WTC11 (cell line): ENCODE measurements around the gene ADCY2.

Source experiments
- ATF1 ChIP-seq: sonication (generic); formaldehyde crosslinking; IDR thresholded peaks from 2 replicates; pipeline ENCODE4 v1.8.1; 2023; ENCODE audit warnings: mild to moderate bottlenecking, moderate library complexity, missing genetic modification reagents
- CREM ChIP-seq: sonication (generic); formaldehyde crosslinking; IDR thresholded peaks from 2 replicates; pipeline ENCODE4 v1.8.1; 2022; ENCODE audit warnings: mild to moderate bottlenecking, missing genetic modification reagents, moderate library complexity
- GABPB1 ChIP-seq: sonication (generic); formaldehyde crosslinking; IDR thresholded peaks from 2 replicates; pipeline ENCODE4 v1.8.1; 2023; ENCODE audit warnings: mild to moderate bottlenecking, missing genetic modification reagents
- JUN ChIP-seq: sonication (generic); formaldehyde crosslinking; IDR thresholded peaks from 2 replicates; pipeline ENCODE4 v1.8.0; 2023; ENCODE audit warnings: mild to moderate bottlenecking, missing genetic modification reagents
- NR3C1 ChIP-seq: sonication (generic); formaldehyde crosslinking; conservative IDR thresholded peaks from 2 replicates; pipeline ENCODE4 v1.8.1; 2023; ENCODE audit warnings: low read depth, mild to moderate bottlenecking, missing genetic modification reagents
- TF ChIP-seq, protein P1 (sequence below): sonication (generic); formaldehyde crosslinking; IDR thresholded peaks from 2 replicates; pipeline ENCODE4 v1.8.1; 2023; ENCODE audit warnings: mild to moderate bottlenecking, missing genetic modification reagents, moderate library complexity
- TF ChIP-seq, protein P2 (sequence below): sonication (generic); formaldehyde crosslinking; IDR thresholded peaks from 2 replicates; pipeline ENCODE4 v1.8.0; 2023; ENCODE audit warnings: missing genetic modification reagents
- TF ChIP-seq, protein P3 (sequence below): fragments of 200-600 bp; IDR thresholded peaks from 2 replicates; pipeline ENCODE4 v1.8.0; 2022; ENCODE audit warnings: antibody characterized with exemption
- TF ChIP-seq, protein P4 (sequence below): sonication (generic); formaldehyde crosslinking; conservative IDR thresholded peaks from 2 replicates; pipeline ENCODE4 v1.8.1; 2022; ENCODE audit warnings: mild to moderate bottlenecking, missing genetic modification reagents
- TF ChIP-seq, protein P5 (sequence below): sonication (generic); formaldehyde crosslinking; IDR thresholded peaks from 2 replicates; pipeline ENCODE4 v1.8.0; 2022; ENCODE audit warnings: mild to moderate bottlenecking, missing genetic modification reagents
- TF ChIP-seq, protein P6 (sequence below): sonication (generic); formaldehyde crosslinking; IDR thresholded peaks from 2 replicates; pipeline ENCODE4 v1.8.1; 2022; ENCODE audit warnings: low read depth, missing genetic modification reagents, borderline replicate concordance

DNA sequence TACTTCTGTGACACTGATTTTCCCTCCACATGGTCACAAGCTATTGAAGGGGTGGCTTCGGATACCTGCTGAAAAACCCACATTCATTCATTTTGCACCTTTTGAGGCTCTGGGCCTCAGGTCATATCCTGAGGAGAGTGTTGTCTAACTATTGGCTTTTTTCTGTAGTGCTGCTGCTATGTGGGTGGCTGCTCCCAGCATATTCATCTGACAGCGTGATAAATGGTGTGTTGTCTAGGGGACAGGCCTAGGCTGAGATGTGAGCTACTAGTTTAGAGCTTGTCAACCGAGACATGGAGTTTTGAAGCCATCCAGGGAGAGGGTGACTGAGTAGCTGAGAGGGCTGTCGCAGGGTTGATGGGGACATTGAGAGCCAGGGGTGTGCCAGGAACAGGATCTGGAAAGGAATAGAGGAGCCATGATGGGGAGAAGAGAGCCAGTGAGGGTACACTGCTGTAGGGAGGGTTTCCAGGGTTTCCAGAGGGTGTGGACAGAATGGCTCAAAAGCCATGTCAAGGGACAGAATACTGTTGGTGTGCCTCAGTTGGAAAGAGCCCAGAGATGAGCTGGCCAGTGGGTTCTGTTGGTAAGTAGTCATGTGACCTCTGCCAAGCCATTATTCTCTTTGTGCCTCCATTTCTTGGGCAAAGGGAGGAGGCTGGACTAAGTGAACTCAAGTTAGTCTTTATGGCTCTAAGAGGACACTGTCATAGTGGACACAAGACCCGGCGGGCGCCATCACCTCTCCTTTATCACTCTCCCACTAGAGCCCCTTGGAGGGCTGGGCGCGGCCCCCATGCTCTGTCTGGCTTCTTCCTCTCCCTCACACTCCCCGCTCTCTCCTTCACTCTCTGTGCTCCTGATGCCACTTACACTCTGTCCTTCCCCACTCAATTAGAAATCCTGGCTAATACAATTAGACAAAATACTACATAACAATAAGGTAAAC is 19.9 kb downstream of the ADCY2 start:
- TF ChIP-seq, protein P1, sequence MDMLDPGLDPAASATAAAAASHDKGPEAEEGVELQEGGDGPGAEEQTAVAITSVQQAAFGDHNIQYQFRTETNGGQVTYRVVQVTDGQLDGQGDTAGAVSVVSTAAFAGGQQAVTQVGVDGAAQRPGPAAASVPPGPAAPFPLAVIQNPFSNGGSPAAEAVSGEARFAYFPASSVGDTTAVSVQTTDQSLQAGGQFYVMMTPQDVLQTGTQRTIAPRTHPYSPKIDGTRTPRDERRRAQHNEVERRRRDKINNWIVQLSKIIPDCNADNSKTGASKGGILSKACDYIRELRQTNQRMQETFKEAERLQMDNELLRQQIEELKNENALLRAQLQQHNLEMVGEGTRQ (CRISPR knock-in tag): no peak
- TF ChIP-seq NR3C1 (CRISPR knock-in tag): no peak
- TF ChIP-seq, protein P2, sequence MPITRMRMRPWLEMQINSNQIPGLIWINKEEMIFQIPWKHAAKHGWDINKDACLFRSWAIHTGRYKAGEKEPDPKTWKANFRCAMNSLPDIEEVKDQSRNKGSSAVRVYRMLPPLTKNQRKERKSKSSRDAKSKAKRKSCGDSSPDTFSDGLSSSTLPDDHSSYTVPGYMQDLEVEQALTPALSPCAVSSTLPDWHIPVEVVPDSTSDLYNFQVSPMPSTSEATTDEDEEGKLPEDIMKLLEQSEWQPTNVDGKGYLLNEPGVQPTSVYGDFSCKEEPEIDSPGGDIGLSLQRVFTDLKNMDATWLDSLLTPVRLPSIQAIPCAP (CRISPR knock-in tag): no peak
- TF ChIP-seq ATF1 (CRISPR knock-in tag): no peak
- TF ChIP-seq, protein P3, sequence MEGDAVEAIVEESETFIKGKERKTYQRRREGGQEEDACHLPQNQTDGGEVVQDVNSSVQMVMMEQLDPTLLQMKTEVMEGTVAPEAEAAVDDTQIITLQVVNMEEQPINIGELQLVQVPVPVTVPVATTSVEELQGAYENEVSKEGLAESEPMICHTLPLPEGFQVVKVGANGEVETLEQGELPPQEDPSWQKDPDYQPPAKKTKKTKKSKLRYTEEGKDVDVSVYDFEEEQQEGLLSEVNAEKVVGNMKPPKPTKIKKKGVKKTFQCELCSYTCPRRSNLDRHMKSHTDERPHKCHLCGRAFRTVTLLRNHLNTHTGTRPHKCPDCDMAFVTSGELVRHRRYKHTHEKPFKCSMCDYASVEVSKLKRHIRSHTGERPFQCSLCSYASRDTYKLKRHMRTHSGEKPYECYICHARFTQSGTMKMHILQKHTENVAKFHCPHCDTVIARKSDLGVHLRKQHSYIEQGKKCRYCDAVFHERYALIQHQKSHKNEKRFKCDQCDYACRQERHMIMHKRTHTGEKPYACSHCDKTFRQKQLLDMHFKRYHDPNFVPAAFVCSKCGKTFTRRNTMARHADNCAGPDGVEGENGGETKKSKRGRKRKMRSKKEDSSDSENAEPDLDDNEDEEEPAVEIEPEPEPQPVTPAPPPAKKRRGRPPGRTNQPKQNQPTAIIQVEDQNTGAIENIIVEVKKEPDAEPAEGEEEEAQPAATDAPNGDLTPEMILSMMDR: no peak
- TF ChIP-seq, protein P4, sequence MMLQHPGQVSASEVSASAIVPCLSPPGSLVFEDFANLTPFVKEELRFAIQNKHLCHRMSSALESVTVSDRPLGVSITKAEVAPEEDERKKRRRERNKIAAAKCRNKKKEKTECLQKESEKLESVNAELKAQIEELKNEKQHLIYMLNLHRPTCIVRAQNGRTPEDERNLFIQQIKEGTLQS (CRISPR knock-in tag): no peak
- no peak for TF ChIP-seq GABPB1 (CRISPR knock-in tag)
- TF ChIP-seq CREM (CRISPR knock-in tag): no peak
- TF ChIP-seq JUN (CRISPR knock-in tag): no peak
- TF ChIP-seq, protein P5, sequence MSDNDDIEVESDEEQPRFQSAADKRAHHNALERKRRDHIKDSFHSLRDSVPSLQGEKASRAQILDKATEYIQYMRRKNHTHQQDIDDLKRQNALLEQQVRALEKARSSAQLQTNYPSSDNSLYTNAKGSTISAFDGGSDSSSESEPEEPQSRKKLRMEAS: no peak
- TF ChIP-seq, protein P6, sequence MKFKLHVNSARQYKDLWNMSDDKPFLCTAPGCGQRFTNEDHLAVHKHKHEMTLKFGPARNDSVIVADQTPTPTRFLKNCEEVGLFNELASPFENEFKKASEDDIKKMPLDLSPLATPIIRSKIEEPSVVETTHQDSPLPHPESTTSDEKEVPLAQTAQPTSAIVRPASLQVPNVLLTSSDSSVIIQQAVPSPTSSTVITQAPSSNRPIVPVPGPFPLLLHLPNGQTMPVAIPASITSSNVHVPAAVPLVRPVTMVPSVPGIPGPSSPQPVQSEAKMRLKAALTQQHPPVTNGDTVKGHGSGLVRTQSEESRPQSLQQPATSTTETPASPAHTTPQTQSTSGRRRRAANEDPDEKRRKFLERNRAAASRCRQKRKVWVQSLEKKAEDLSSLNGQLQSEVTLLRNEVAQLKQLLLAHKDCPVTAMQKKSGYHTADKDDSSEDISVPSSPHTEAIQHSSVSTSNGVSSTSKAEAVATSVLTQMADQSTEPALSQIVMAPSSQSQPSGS (CRISPR knock-in tag): no peak
